SK-N-SH treated with all-trans-retinoic acid at 6 μM for 48 hours (cell line): Measurements from ENCODE around the gene PIGBOS1.

Experiments
- ATAC-seq: fragments of 200-7000 bp; cut with Tn5 transposase; 3 replicates; pipeline ENCODE4 v1.9.1; 2020; ENCODE audit warnings: mild to moderate bottlenecking, moderate library complexity
- ARNTL ChIP-seq: fragments of 450-650 bp; formaldehyde crosslinking; IDR thresholded peaks from 2 replicates; pipeline ENCODE4 v1.5.0; 2020; ENCODE audit warnings: low read depth, mild to moderate bottlenecking, moderate library complexity, borderline replicate concordance
- BACH2 ChIP-seq: fragments of 250-450 bp; sonication (Bioruptor Pico); IDR thresholded peaks from 2 replicates; pipeline ENCODE4 v1.9.0; 2021; ENCODE audit warnings: mild to moderate bottlenecking, borderline replicate concordance
- CSDC2 ChIP-seq: fragments of 250-450 bp; sonication (Bioruptor Pico); IDR thresholded peaks from 2 replicates; pipeline ENCODE4 v1.5.0; 2020; ENCODE audit warnings: mild to moderate bottlenecking, moderate library complexity
- CSRNP3 ChIP-seq: fragments of 250-450 bp; sonication (Bioruptor Pico); IDR thresholded peaks from 2 replicates; pipeline ENCODE4 v1.5.1; 2021; ENCODE audit warnings: mild to moderate bottlenecking, moderate library complexity
- ESRRG ChIP-seq: fragments of 250-450 bp; sonication (Bioruptor Pico); IDR thresholded peaks from 2 replicates; pipeline ENCODE4 v1.6.1; 2021; ENCODE audit warnings: mild to moderate bottlenecking
- GLIS3 ChIP-seq: fragments of 250-450 bp; sonication (Bioruptor Pico); IDR thresholded peaks from 2 replicates; pipeline ENCODE4 v1.5.0; 2020; ENCODE audit warnings: mild to moderate bottlenecking, moderate library complexity
- ISL1 ChIP-seq: fragments of 250-450 bp; sonication (Bioruptor Pico); IDR thresholded peaks from 2 replicates; pipeline ENCODE4 v2.1.2; 2022; ENCODE audit warnings: mild to moderate bottlenecking, moderate library complexity
- OSR1 ChIP-seq: fragments of 250-450 bp; sonication (Bioruptor Pico); IDR thresholded peaks from 2 replicates; pipeline ENCODE4 v1.8.0; 2022; ENCODE audit warnings: moderate library complexity, mild to moderate bottlenecking, inconsistent platforms
- PATZ1 ChIP-seq: fragments of 250-450 bp; sonication (Bioruptor Pico); IDR thresholded peaks from 2 replicates; pipeline ENCODE4 v1.8.0; 2020; ENCODE audit warnings: mild to moderate bottlenecking, moderate library complexity, borderline replicate concordance
- POU6F1 ChIP-seq: fragments of 250-450 bp; sonication (Bioruptor Pico); IDR thresholded peaks from 2 replicates; pipeline ENCODE4 v1.8.0; 2021; ENCODE audit warnings: low read depth, mild to moderate bottlenecking, moderate library complexity, borderline replicate concordance
- PPARA ChIP-seq: fragments of 250-450 bp; sonication (Bioruptor Pico); IDR thresholded peaks from 2 replicates; pipeline ENCODE4 v1.5.0; 2020; ENCODE audit warnings: mild to moderate bottlenecking, borderline replicate concordance
- RARB ChIP-seq: fragments of 250-450 bp; sonication (Bioruptor Pico); IDR thresholded peaks from 2 replicates; pipeline ENCODE4 v1.8.0; 2021; ENCODE audit warnings: mild to moderate bottlenecking, moderate library complexity
- SNAI2 ChIP-seq: fragments of 250-450 bp; sonication (Bioruptor Pico); IDR thresholded peaks from 2 replicates; pipeline ENCODE4 v1.5.0; 2020; ENCODE audit warnings: mild to moderate bottlenecking, moderate library complexity
- TCF4 ChIP-seq: fragments of 250-450 bp; sonication (Bioruptor Pico); IDR thresholded peaks from 2 replicates; pipeline ENCODE4 v1.8.0; 2021; ENCODE audit warnings: mild to moderate bottlenecking, moderate library complexity, borderline replicate concordance
- TOX ChIP-seq: fragments of 250-450 bp; sonication (Bioruptor Pico); IDR thresholded peaks from 2 replicates; pipeline ENCODE4 v1.8.0; 2021; ENCODE audit warnings: mild to moderate bottlenecking, moderate library complexity, borderline replicate concordance
- ZC3H10 ChIP-seq: fragments of 250-450 bp; sonication (Bioruptor Pico); IDR thresholded peaks from 2 replicates; pipeline ENCODE4 v1.5.1; 2021; ENCODE audit warnings: mild to moderate bottlenecking, moderate library complexity
- ZFP30 ChIP-seq: fragments of 450-650 bp; formaldehyde crosslinking; IDR thresholded peaks from 2 replicates; pipeline ENCODE4 v1.5.0; 2022; ENCODE audit warnings: mild to moderate bottlenecking, moderate library complexity
- ZNF565 ChIP-seq: fragments of 450-650 bp; formaldehyde crosslinking; conservative IDR thresholded peaks from 2 replicates; pipeline ENCODE4 v1.5.0; 2020; ENCODE audit warnings: low read depth, mild to moderate bottlenecking, moderate library complexity
- ZNF70 ChIP-seq: fragments of 450-650 bp; formaldehyde crosslinking; IDR thresholded peaks from 2 replicates; pipeline ENCODE4 v1.5.0; 2020; ENCODE audit warnings: mild to moderate bottlenecking, moderate library complexity
- ZNF8 ChIP-seq: fragments of 450-650 bp; formaldehyde crosslinking; IDR thresholded peaks from 2 replicates; pipeline ENCODE4 v1.5.0; 2020; ENCODE audit warnings: mild to moderate bottlenecking, moderate library complexity
- TF ChIP-seq, protein P1 (sequence below): fragments of 250-450 bp; sonication (Bioruptor Pico); IDR thresholded peaks from 2 replicates; pipeline ENCODE4 v1.5.0; 2020; ENCODE audit warnings: mild to moderate bottlenecking, moderate library complexity
- TF ChIP-seq, protein P2 (sequence below): fragments of 250-450 bp; sonication (Bioruptor Pico); IDR thresholded peaks from 2 replicates; pipeline ENCODE4 v1.5.1; 2020; ENCODE audit warnings: low read depth, mild to moderate bottlenecking, moderate library complexity

Gene PIGBOS1

GRCh38 chr15:55334371-55334770 is 15.4 kb upstream of the PIGBOS1 start:
- no peak for ATAC-seq
- TF ChIP-seq BACH2 (CRISPR knock-in tag) (no peak), CSRNP3 (CRISPR knock-in tag) (no peak), ZC3H10 (CRISPR knock-in tag) (no peak), TOX (CRISPR knock-in tag) (no peak), PPARA (no peak), ZNF565 (CRISPR knock-in tag) (no peak), ISL1 (CRISPR knock-in tag) (no peak)

- ATAC-seq, result no peak
Measured at GRCh38 chr15:55327387-55327786, 8.5 kb upstream of the PIGBOS1 start.

GRCh38 chr15:55322467-55322866 is 3.5 kb upstream of the PIGBOS1 start:
- ATAC-seq, result no peak
- TF ChIP-seq ZNF565 (CRISPR knock-in tag), result no peak
- TF ChIP-seq, protein P1, sequence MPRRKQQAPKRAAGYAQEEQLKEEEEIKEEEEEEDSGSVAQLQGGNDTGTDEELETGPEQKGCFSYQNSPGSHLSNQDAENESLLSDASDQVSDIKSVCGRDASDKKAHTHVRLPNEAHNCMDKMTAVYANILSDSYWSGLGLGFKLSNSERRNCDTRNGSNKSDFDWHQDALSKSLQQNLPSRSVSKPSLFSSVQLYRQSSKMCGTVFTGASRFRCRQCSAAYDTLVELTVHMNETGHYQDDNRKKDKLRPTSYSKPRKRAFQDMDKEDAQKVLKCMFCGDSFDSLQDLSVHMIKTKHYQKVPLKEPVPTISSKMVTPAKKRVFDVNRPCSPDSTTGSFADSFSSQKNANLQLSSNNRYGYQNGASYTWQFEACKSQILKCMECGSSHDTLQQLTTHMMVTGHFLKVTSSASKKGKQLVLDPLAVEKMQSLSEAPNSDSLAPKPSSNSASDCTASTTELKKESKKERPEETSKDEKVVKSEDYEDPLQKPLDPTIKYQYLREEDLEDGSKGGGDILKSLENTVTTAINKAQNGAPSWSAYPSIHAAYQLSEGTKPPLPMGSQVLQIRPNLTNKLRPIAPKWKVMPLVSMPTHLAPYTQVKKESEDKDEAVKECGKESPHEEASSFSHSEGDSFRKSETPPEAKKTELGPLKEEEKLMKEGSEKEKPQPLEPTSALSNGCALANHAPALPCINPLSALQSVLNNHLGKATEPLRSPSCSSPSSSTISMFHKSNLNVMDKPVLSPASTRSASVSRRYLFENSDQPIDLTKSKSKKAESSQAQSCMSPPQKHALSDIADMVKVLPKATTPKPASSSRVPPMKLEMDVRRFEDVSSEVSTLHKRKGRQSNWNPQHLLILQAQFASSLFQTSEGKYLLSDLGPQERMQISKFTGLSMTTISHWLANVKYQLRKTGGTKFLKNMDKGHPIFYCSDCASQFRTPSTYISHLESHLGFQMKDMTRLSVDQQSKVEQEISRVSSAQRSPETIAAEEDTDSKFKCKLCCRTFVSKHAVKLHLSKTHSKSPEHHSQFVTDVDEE (CRISPR knock-in tag), result no peak
- no peak for TF ChIP-seq ZNF8 (CRISPR knock-in tag)
- TF ChIP-seq RARB (CRISPR knock-in tag), result no peak
- TF ChIP-seq TOX (CRISPR knock-in tag), result no peak
- no peak for TF ChIP-seq TCF4 (CRISPR knock-in tag)
- no peak for TF ChIP-seq ARNTL (CRISPR knock-in tag)
- no peak for TF ChIP-seq ZC3H10 (CRISPR knock-in tag)
- no peak for TF ChIP-seq ISL1 (CRISPR knock-in tag)
- TF ChIP-seq ZFP30, result no peak
- TF ChIP-seq, protein P2, sequence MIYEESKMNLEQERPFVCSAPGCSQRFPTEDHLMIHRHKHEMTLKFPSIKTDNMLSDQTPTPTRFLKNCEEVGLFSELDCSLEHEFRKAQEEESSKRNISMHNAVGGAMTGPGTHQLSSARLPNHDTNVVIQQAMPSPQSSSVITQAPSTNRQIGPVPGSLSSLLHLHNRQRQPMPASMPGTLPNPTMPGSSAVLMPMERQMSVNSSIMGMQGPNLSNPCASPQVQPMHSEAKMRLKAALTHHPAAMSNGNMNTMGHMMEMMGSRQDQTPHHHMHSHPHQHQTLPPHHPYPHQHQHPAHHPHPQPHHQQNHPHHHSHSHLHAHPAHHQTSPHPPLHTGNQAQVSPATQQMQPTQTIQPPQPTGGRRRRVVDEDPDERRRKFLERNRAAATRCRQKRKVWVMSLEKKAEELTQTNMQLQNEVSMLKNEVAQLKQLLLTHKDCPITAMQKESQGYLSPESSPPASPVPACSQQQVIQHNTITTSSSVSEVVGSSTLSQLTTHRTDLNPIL (CRISPR knock-in tag), result no peak
- TF ChIP-seq SNAI2 (CRISPR knock-in tag), result no peak
- TF ChIP-seq PPARA, result no peak
- no peak for TF ChIP-seq OSR1 (CRISPR knock-in tag)
- no peak for TF ChIP-seq ESRRG
- no peak for TF ChIP-seq BACH2 (CRISPR knock-in tag)

More at GRCh38 chr15:55327387-55327786, 8.5 kb upstream of the PIGBOS1 start:
- TF ChIP-seq ARNTL (CRISPR knock-in tag) (no peak), ZNF70 (CRISPR knock-in tag) (no peak), SNAI2 (CRISPR knock-in tag) (no peak), TCF4 (CRISPR knock-in tag) (no peak), GLIS3 (CRISPR knock-in tag) (no peak), ESRRG (no peak), PPARA (no peak), ZFP30 (no peak), ZC3H10 (CRISPR knock-in tag) (no peak), CSDC2 (CRISPR knock-in tag) (no peak), ZNF565 (CRISPR knock-in tag) (no peak), BACH2 (CRISPR knock-in tag) (no peak), OSR1 (CRISPR knock-in tag) (no peak)

DNA sequence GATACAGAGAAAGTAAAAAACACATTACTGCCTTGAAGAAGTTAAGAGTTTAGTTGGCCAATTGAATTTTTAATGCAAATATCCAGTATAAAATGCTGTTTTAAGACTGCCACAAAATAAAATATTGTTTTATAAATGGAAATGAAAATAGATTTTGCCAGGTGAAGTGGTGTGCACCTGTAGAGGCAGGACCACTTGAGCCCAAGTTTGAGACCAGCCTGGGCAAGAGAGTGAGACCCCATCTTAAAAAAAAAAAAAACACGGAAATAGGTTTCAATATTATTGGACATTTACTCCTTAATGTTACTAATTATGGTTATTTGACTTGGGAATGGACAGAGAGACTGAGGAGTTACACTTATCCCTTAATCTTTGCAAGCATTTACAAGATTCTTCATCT is 2.0 kb upstream of the PIGBOS1 start:
- no peak for TF ChIP-seq GLIS3 (CRISPR knock-in tag)
- ATAC-seq, result no peak

- TF ChIP-seq POU6F1 (CRISPR knock-in tag) (no peak), PPARA (no peak), PATZ1 (no peak), ZNF565 (CRISPR knock-in tag) (no peak), RARB (CRISPR knock-in tag) (no peak), ESRRG (no peak), SNAI2 (CRISPR knock-in tag) (no peak), TCF4 (CRISPR knock-in tag) (no peak), CSDC2 (CRISPR knock-in tag) (no peak), ZNF8 (CRISPR knock-in tag) (no peak)
- ATAC-seq, result no peak
Measured at GRCh38 chr15:55320238-55320550, 1.3 kb upstream of the PIGBOS1 start.
